ENCODE measurements around the gene NACAD.
"Not testable (repeated sequence)": the region's sequence is repeated elsewhere in the genome, so short reads cannot be mapped to it uniquely, and the experiment has no call there.

Gene NACAD

DNA sequence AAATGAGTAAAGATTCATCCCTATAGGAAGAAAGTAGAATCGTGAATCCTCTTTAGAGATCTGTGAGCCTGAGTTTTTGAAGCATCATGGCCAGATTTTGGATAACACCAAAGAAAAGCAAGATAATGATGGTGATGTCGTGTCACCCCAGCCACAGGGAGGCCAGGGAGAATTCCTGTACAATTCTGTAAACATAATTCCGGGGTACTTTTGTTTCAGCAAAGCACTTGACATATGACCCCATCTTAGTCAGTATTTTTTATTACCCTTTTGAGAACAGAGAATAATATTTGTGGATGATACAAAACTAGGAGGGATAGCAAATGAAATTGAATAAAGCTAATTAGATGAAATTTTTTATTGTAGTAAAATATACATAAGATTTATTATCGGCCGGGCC, 33.8 kb downstream of the NACAD start:
- DNase-seq (ENCODE audit: low read depth), result no peak

DNA sequence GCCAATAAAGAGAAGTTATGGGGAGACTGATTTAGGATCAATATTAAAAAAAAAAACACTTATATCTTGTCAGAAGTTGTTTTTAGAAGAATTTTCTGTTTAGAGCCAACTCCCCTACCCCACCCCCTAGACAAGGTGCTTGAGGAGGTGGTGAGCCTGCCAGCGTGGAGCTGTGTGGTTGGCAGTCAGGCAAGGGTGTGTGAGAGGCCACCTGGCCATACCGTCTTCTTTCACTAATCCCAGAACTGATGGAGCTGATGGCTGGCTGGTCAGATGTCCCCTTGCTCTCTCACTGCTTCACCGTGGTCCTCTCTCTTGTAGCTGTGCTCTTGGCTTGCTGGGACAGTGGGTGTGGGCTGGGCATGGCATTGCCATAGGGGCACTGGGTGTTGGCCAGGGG, 34.3 kb downstream of the NACAD start:
- DNase-seq (ENCODE audit: low read depth), result no peak

DNA sequence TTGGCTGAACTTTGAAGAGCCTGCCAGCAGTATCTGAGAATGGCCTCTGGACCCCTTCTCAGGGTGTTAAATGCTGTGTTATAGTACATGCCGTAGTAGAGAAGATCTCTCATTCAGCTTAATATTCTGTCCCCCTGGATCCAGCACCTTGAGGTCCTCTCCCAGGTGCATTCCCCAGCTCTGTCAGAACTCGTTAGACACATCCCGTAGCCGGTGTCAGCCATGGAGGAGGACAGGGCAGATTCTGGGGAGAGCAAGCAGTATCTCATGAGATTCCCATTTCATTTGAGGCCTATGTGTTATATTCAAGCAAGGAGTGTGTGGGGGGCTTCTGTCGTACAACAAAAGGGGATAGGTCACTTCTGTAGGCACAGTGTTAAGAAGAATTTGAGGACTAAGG, 34.8 kb downstream of the NACAD start:
- no peak for DNase-seq (ENCODE audit: low read depth)

DNA sequence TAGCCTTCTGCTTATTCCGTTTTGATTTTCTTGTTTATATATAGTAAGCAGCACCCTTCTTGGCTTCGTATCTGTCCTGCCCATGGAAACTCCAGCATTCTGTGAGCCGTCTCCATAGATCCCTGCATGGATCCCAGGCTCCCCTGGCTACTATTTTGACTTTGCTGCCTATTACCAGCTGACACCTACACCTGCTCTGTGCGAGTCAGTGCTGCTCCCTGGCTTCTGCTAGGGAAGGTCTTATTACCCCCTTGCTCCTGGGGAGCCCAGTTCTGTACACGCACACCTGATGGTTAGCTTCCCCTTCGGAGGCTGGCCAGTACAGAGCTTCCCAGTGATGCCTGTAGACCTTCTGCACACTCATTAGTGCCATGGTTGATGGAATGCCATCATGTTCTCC, 35.4 kb downstream of the NACAD start:
- DNase-seq (ENCODE audit: low read depth), result no peak

DNA sequence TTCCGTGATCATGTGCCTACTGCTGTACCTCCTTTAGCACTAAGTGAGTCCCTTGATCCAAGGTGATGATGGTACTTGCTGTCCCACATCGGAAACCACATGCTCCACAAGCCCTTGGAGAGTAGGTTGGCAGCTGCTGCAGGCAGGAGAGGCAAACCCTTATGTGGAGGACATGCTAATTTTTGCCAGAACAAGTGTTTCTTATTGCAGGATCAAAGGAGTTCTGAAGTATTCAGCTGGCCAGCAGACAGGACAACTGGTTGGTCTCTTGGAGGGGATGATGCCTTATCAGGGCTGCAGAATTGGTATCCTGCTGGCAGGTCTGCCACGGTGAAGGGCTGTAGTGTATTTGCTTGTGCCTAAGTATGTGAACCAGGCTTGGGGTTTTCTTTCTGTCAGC, 36.8 kb downstream of the NACAD start:
- no peak for DNase-seq (ENCODE audit: low read depth)

DNA sequence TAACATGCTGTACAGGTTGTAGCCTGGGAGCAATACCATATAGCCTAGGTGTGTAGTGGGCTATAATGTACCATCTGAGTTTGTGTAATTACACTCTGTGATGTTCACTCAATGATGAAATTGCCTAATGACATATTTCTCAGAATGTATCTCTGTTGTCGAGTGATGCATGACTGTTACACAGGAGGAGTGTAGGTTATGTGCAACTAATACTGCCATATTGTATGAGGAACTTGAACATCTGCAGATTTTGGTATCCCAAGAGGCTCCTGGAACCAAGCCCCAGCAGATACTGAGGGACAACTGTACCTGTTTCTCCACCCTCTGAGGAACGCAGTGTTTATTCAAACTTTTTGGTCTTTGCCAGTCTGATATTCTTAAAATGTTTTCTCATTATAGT, 38.6 kb downstream of the NACAD start:
- no peak for DNase-seq (ENCODE audit: low read depth)

DNA sequence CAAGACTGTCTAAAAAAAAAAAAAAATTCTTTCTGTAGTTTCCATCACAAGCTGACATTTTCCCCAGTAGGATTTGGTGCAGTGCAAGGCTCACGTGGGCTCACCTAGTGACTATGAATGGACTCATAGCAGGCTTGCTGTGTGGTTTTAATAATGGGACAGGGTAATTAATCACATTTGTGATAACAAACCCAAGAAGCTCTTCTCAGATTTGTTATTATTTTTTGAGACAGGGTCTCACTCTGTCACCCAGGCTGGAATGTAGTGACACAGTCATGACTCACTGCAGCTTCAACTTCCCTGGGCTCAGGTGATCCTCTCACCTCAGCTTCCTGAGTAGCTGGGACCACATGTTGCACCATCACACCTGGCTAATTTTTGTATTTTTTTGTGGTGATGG, 40.0 kb downstream of the NACAD start:
- DNase-seq (ENCODE audit: low read depth), result no peak

DNA sequence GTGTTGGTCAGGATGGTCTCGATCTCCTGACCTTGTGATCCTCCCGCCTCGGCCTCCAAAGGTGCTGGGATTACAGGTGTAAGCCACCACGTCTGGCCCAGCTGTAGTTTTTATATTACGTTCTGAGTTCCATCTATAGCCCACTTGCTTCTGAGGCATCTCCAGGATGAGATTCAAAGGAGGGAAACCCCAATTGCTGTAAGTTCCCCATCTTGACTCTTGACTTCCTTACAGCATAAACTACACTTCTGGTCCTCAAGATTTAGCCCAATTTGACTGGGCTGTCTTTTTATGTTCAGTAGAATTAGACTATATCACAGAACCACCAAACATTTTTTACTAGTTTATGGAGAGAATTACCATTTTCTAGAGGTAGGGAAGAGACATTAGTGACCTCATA, 44.4 kb downstream of the NACAD start:
- DNase-seq (ENCODE audit: low read depth), result no peak

DNA sequence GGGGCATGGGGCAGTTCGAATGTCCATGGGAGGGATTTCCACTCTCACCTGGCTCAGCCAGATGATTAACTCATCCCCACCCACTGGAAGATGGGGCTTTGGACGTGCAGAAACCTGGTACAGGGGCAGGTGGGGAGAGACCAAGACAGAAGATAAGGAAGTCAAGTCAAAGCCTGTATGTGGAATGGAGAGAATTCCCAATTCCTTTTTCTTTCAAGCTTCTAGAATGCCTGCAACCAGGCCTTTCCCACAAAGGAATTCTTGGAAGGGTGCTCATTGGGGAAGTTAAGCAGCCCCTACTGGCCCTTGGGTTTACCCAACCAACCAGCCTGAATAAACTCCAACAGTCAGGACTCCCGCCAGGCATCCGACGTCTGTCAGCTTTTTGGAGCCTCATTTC, 49.7 kb downstream of the NACAD start:
- no peak for DNase-seq (ENCODE audit: low read depth)

DNA sequence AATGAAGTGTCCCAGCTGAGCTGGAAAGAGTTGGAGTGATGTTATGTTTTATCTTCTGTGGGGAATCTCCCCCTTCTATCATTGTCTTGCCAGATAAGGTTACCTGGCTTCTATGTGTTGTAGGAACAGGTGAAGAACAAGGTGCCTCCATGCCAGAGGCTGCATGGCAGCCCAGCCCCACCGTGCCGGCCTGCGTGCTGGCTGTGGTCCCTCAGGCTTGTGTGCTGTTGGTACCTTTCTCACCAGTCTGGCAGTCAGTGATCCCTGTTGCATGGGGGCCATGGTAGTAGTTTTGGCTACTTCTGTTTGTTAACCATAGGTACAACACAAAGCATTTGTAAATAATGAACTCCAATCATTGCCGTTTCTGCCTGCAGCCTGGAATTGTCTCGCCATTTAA, 50.9 kb downstream of the NACAD start:
- DNase-seq (ENCODE audit: low read depth), result no peak

DNA sequence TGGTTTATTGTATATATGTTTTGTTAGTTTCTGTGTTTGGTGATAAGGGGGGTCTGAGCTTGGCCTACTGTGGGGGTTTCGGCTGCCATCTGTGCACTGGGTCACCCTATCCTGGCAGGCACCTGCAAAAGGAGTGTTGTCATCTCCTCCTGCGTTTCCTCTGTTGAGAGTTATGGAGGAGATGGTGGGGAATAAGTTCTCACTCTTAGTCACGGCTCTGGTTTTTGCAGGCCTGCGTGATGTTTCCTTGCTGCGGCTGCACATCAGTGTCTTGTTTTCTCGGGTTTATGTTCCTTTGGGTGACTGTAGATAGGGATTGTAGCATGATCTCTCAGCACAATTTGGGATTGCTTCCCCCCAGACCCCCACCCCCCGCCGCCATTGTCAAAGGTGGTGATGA, 52.0 kb downstream of the NACAD start:
- no peak for DNase-seq (ENCODE audit: low read depth)

DNA sequence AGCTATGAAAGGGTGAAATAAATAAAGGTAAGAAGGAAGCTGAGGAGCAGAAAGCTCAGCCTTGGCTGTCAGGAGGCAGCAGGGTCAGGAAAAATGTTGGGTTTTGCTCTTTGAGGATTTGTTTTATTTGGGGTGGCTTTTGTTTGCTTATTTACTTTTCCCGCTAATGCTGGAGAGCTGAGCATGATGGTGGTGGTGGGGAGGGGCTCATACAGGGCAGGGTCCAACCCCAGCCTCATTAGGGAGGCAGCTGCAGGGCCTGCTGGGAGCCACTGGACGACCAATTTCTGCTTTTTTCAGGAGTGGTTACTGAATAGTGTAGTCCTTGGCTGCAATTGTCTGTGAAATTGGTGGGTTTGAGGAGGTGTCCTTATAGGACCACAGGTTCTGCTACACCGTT, 52.5 kb downstream of the NACAD start:
- no peak for DNase-seq (ENCODE audit: low read depth)

DNA sequence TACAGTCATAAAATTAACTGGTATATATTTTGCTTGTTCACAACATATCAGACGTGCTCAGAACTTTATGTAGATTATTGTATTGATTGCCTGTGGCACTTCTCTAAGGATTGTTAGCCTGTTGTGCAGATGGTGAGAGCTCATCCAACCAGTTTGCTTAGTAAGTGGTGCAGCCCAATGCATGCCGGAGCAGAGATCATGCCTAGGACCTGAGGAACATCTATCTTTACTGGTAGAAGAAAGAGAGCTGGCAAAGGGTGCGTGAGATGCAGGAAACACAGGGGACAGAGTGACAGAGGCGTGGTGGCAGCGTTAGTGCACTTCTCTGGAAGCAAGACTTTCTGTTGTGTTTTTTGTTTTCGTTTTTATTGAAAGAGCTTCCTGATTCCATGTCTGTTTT, 52.9 kb downstream of the NACAD start:
- DNase-seq (ENCODE audit: low read depth), result no peak

DNA sequence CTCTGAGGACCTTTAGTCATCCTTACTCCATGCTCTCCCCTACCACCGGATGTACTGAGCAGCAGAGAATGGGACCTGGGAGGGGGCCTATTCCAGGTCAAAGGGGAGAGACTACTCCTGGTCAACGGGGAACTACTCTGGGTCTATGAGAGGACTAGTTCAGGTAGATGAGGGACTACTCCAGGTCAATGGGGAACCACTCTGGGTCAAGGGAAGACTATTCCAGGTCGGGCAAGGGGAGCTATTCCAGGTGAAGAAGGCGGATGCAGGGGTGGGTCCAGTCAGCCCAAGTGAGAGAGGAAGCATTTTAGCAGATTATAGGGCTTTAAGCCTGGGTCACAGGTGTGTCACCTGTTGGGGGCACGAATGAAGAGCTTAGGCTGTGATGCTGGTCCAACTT, 53.4 kb downstream of the NACAD start:
- DNase-seq (ENCODE audit: low read depth), result no peak

DNA sequence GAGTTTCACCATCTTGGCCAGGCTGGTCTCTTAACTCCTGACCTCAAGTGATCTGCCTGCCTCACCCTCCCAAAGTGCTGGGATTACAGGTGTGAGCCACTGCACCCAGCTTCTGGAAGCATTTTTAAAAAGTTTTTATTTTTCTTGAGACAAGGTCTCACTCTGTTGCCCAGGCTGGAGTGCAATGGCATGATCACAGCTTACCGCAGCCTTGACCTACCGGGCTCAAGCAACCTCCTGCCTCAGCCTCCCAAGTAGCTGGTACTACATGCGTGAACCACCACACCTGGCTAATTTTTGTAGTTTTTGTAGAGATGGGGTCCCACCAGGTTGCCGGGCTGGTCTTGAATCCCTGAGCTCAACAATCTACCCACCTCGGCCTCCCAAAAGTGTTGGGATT, 54.1 kb downstream of the NACAD start:
- not testable (repeated sequence) for DNase-seq (ENCODE audit: low read depth)

DNA sequence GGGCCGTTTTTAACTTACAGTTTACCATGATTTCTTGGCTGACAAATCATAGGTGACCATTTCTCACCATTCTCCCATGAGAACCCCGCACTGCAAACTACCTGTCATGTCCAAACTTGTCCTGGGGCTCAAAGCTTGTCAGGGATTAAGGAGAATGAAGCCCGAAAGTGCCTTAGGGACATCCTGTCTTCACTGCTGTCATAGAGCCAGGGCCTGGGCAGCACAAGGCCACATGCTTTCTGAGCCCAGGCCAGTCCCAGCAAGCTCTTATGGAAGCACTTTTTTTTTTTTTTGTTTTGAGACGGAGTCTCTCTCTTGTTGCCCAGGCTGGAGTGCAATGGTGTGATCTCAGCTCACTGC, 54.9 kb downstream of the NACAD start:
- no peak for DNase-seq (ENCODE audit: low read depth)

DNA sequence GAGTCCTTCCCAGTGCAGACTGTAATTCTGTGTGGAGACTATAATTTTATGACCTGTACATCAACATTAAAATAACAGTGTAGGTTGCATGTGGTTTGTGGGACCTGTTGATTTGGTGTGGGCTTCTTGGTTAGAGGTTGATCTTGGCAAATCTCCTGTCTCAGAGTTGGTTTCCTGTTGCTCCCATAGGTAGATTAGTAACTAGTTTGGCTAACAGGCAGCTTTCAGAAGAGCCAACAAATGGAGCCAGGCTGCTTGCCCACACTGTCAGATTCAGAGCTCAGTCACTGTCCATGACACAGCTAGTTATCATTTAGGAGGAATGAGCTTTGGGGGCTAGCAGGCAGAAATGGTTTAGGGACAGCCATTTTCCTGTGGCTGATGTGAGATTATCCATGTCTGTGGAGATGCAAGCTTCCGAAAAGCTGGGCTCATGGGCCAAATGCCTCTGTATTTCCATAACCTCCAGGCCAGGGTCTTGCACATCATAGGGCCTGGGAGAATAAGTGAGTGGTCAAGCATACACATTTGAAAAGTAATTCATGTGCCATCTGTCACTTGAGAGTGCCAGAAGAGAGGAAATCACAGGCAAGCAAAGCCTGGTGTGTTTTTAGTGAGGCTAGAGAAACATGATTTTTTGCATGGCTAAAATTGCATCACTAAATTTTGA, 55.4 kb downstream of the NACAD start:
- peak; percentile 39 for DNase-seq (ENCODE audit: low read depth)

DNA sequence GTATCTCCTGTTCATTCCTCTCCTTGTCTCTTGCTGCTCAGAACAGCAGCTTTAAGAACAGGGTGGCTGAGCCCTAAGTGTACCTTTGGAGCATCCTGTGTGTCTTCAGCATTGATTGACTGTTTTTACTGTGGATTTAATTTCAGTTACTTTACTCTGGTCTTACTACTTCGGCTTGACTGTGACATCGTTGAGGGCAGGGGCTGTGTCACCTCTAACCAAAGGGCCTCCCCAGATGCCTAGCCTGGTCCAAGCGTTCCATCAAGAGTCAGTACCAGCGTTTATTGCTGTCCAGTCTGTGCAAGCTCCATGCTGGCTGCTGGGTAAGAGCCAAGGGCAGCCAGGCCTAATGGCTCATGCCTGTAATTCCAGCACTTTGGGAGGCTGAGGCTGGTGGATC, 56.3 kb downstream of the NACAD start:
- DNase-seq (ENCODE audit: low read depth), result no peak

DNA sequence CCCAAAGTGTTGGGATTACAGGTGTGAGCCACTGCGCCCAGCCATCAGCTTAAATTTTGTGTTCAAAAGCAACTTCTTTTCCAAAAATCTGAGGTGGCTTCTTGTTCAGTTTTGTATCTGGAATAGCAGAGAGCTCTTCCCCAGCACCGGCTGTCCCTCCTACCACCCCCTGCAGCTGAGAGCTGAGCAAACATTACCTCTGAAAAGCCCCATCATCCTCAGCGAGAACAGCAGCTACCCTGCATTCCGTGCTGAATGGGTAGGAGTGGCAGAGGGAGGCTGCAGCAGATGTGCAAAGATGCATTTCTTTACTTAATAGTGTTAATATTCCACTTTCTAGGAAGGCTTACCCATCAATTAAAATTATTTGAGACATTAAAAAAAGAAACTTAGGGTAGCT, 56.9 kb downstream of the NACAD start:
- DNase-seq (ENCODE audit: low read depth), result no peak
